Neural progenitor cell (in vitro differentiated cells): ENCODE data around the gene SFXN2.

Experiments used
- CTCF ChIP-seq: fragments of 200-600 bp; sonication (generic); IDR thresholded peaks from 2 replicates; pipeline ENCODE4 v1.5.1; 2017; ENCODE audit warnings: antibody characterized with exemption, mild to moderate bottlenecking
- EZH2 ChIP-seq: fragments of 200-600 bp; sonication (generic); IDR thresholded peaks from 2 replicates; pipeline ENCODE4 v1.6.1; 2017; ENCODE audit warnings: antibody characterized with exemption, mild to moderate bottlenecking, moderate library complexity

GRCh38 chr10:102777711-102778453 lies 63.4 kb downstream of the SFXN2 start:
- no peak for TF ChIP-seq CTCF
- TF ChIP-seq EZH2 = no peak
